Erythroblast (primary cell): ENCODE measurements around the gene ILF2.

Experiments
- GATA1 ChIP-seq: IDR thresholded peaks from 2 replicates; pipeline ENCODE4 v1.6.1; 2011; ENCODE audit warnings: low read depth, mild to moderate bottlenecking, control low read depth, low read length, moderate library complexity
- POLR2A ChIP-seq: IDR thresholded peaks from 2 replicates; pipeline ENCODE4 v1.6.1; 2011; ENCODE audit warnings: mild to moderate bottlenecking, low read length

DNA sequence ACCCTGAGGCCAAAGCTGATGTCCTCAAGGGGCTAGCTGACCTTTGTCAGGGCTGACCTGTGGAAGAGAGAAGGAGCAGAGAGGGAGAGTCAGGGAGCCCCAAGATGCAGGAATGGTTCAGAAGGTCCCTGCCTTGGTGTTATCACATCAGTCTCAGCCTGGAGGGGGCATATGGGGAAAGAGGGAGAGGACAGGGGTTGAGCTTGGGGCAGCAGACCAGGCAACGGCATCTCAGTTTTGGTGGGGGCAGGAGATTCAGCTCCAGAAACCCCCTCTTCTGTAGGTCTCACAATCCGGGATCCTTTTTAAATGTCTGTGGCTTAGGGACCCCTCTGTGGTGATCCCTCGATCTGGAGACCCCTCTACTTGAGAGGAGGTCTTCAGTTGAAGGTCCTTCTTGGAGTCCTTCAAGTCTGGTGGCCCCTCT lies 44.3 kb downstream of the ILF2 start:
- TF ChIP-seq POLR2A = no peak
- TF ChIP-seq GATA1 = no peak
